GM18508 (cell line): Measurements from ENCODE around the gene AJAP1.

Experiments used
- ATAC-seq: cut with Tn5 transposase; IDR thresholded peaks from one replicate; pipeline ENCODE4 v1.9.1; 2021; ENCODE audit warnings: moderate number of reproducible peaks; ENCODE audit not compliant: insufficient read depth, unreplicated experiment

AJAP1 gene

GRCh38 chr1:4760088-4760487 lies 105.7 kb downstream of the AJAP1 start:
- no peak for ATAC-seq

DNA sequence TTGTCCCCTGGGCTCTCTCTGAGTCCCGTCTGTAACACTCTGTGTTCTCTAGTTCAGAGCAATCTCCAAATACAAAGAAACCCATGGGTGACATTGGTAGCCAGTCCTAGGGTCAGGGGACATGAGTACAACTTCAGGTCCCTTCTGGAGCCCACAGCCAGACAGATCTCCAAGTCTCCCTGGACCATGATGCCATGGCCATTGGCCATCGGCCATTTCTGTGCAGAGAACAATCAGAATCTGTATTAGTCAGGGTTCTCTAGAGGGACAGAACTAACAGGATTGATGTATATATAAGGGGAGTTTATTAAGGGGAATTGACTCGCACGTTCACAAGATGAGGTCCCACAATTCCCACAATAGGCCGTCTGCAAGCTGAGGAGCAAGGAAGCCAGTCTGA lies 106.9 kb downstream of the AJAP1 start:
- no peak for ATAC-seq

DNA sequence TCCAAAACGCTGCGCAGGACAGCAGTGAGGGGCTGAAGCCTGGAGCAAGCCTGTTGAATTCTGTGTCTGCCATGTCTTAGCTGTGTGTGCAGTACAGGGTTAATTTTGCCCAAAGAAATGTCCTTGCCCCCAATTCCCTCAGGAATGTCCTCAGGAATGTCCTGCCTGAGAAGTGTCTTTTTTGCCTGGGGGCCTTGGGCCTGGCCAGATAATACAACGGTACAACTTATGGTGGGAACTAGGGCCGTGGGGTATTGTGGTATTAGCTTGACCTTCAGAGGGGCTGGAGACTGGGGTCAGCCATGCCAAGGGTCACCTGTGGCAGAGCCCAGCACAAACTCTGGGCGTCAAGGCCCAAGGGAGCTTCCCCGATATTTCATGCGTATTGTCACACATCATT lies 107.7 kb downstream of the AJAP1 start:
- ATAC-seq: no peak

DNA sequence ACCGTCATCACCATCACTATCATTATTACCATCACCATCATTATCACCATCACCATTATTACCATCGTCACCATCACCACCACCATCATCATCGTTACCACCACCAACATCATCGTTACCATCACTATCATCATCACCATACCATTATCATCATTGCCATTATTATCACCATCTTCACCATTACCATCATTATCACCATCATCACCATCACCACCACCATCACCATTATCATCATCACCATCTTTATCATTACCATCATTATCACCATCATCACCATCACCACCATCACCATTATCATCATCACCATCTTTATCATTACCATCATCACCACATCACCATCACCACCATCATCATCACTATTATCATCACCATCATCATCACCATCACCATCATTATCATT lies 112.9 kb downstream of the AJAP1 start:
- no peak for ATAC-seq

DNA sequence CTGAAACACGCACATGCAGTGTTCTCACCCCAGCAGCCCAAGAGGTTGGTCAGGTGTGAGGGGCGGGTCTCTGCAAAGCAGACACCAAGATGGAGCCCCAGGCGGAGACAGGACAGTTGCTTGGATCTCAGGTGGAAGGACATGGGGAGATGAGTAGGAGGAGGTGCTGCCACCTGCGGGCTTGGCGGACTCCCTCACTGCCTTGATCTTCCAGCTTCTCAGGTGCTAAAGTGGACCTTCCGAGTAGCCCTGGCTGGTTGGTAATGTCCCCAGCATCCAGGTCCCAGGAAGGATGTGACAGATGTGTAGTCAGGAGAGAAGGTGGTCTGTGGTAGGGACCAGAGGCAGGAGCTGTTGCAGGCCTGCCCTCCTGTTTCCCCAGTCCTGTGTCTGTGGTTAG lies 114.1 kb downstream of the AJAP1 start:
- no peak for ATAC-seq

GRCh38 chr1:4769516-4770280 lies 115.3 kb downstream of the AJAP1 start:
- ATAC-seq: no peak

GRCh38 chr1:4770713-4771112 lies 116.3 kb downstream of the AJAP1 start:
- ATAC-seq: no peak

DNA sequence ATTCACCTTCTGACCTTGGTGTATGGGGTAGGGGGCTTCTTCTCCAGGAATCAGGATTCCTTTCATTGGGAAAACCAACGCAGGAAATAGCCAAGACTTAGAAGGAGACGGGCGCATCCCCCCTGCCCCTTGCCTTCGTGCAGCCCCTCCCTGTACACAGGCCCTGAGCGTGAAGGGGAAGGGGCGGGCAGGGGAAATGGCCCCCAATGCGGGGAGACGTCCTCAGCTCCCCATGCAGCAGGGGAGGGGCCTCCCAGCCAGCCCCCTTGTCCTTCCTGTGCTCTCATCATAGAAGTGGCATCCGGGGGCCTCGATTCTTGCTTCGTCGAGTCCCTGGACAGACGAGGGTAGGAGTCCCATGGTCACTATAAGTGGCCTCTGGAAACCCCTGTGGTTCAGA lies 116.9 kb downstream of the AJAP1 start:
- no peak for ATAC-seq

DNA sequence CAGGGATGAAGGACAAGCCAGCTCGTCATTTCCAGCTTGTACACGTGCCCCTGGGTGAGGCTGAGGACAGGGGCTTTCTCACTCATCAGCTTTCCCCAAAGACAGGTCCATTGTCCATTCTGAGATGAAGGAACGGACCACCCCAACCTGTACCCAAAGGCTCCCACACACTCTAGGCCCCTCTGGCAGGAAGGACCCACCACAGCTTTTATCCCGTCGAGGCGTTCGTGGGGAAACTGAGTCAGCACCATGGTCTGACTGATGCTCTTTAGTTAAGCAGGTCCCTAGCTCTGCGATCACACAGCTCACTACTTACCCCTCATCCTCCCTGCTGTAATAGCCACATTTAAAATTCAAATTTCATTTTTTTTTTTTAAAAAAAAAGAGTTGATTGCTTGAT lies 117.3 kb downstream of the AJAP1 start:
- ATAC-seq: no peak

DNA sequence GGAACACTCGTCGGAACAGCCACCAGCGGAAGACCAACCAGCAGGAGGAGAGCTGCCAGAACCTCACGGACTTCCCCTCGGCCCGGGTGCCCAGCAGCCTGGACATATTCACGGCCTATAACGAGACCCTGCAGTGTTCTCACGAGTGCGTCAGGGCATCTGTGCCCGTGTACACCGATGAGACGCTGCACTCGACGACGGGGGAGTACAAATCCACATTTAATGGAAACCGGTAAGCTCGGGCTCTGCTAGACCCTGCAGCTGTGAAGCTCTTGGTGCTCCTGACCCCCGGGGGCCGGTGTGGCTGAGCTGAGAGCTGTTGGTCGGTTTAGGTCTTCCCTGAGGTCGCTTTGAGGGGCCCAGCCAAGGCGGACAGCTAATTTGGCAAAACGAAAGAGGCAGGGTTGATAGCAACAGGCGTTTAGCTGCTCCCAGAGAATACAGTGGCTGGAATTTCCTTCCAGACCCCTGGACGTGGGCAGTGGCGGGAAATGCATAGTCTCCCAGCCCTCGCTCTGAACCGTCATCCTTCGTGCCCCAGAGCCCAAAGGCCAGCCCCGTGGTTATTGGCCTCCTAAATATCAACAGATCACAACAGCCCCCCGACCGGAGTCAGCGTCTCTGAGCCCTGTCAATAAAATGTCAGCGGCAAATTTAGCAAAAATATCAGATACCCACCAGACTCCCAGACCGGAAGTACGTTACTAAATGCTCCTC lies 118.0 kb downstream of the AJAP1 start:
- ATAC-seq: no peak

DNA sequence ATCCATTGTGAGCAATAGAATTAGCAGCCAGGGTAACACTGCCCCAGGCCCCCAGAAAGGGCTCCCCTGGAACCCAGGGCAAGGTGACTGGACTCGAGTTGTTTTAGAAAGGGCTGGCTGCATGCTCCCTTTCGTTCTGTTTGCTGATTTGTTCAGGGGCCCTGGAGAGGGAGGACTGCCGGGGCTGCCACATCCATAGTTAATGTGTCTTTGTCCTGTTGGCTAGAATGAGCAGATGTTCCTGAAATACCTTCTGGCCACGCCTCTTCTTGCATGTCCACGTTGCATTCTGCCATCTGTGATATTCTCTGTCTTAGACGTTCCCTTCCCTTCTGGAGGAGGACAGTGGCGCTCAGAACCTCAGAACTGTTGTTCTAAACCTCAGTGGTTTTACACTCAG lies 118.8 kb downstream of the AJAP1 start:
- ATAC-seq: no peak

GRCh38 chr1:4775506-4775905 lies 121.1 kb downstream of the AJAP1 start:
- no peak for ATAC-seq

GRCh38 chr1:4778056-4778455 lies 123.6 kb downstream of the AJAP1 start:
- no peak for ATAC-seq

- no peak for ATAC-seq
These were observed 127.2 kb downstream of the AJAP1 start for GRCh38 chr1:4781646-4782045.

GRCh38 chr1:4784761-4785160 lies 130.4 kb downstream of the AJAP1 start:
- no peak for ATAC-seq

DNA sequence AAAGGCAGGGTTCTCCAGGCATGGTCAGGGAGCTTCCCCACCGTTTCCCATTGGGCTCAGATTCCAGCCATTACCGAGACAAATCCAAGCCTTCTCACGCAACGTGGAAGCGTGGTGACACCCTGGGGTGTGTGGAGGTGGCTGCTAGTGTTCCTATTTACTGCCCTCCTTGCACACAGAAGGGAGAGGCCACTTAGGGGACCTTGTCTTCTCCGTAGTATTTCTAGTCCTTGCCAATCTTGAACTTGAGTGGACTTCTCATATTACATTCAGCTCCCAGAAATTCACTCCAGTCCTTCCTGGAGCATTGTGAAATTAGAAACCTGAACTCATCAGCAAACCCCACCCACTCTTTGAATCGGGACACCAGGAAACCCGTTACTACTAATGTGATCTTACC lies 131.6 kb downstream of the AJAP1 start:
- ATAC-seq: no peak

DNA sequence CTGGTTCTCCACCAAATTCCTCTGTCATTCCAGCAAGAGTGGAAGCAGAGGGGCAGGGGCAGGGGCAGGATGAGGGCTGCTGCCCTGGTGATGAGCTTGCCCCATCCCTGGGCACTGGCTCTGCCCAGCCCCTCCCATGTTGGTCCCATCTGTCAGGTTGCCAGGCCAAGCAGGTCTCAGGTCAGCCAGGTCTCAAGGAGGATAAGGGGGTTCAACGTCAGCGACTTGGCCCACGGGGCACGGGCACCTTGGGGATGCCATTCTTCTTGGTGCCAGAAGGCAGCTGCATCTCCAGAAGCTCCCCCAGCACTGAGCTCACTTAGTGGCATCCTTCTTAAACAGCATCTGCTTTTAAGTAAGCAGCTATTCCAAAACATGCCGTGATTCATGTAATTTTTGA lies 133.1 kb downstream of the AJAP1 start:
- no peak for ATAC-seq

- ATAC-seq: peak; percentile 46
These were observed 138.2 kb downstream of the AJAP1 start for GRCh38 chr1:4792565-4792964.

DNA sequence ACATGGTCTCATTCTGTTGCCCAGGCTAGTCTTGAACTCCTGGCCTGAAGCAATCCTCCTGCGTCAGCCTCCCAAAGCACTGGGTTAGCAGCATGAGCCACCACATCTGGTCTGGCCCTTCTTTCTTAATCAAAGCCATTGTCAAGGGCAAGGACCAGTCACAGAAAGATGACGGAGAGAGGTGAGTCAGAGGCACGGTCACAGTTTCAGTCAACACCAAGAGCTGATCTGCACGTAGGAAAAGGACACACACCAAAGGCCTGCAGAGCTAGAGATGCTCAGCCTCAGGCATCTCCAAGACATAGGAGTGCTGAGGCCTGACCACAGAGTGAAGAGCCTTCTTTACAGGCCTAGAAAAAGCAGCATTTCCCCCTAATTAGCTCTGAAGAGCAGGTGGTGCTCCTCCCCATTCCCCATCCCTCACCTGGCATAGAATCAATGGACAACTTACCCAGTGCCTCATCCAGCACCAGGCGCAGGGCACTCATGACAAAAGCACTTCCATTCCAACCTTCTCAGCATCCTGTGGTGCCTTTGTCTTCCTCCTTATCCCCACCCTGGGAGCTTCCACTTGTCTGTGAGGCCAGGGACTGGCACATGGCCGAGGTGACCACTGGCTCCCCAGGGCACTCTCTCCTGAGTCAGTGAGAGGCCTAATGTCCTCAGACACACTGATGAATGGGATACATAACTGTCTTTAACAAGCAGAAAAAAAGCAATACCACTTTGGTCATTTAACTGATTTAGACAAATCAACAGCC lies 139.8 kb downstream of the AJAP1 start:
- ATAC-seq: no peak

GRCh38 chr1:4796161-4797015 lies 142.0 kb downstream of the AJAP1 start:
- no peak for ATAC-seq
